Activated effector memory CD4-positive, alpha-beta T cell treated with anti-CD3 and anti-CD28 coated beads, Interleukin-2, amount 50 U/mL, for 16 hours (primary cell): ENCODE data around the gene NPAS2.

Source experiments
- DNase-seq: peaks from one replicate; pipeline ENCODE4 v3.0.0-alpha.2; 2020

Gene NPAS2

DNA sequence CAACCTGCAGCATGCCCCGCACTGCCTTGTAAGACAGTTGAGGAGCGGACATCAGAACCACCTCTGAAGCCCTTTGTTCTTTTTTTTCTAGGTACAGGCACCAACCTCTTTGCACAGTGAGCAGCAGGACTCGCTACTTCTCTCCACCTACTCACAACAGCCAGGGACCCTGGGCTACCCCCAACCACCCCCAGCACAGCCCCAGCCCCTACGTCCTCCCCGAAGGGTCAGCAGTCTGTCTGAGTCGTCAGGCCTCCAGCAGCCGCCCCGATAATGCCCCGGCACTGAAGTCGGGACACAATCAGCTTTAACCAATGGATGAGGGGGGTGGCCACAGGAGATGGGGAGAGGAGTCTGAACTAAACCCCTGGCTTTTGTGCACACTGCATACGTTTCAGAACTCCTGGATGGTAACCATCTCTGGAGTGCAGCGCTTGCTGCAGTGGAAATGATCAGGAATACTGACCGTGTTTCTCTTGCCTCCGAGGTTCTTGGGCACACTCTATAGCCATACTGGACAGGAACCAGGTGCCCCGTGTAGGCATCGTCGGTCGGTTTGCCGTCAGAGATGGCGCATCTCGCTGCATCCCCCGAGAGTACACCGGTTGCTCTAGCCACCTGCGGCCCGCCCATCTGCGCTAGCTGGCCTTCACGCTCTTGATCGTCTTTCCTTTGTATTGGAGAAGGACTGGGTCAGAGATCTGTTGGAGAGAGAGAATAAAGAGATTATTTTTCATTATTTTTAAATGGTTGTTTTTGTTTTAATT, 175.6 kb downstream of the NPAS2 start:
- DNase-seq, result no peak

GRCh38 chr2:100997509-100998234, 177.7 kb downstream of the NPAS2 start:
- DNase-seq, result no peak

GRCh38 chr2:100998235-100998573, 178.3 kb downstream of the NPAS2 start:
- no peak for DNase-seq

- no peak for DNase-seq
Observed at GRCh38 chr2:100999995-101000394, 180.1 kb downstream of the NPAS2 start.

- DNase-seq, result peak; percentile 98
Observed at GRCh38 chr2:101001691-101002561, 182.0 kb downstream of the NPAS2 start, which contains the start of gene RPL31. Gene RPL31, plus strand, starts transcription at chr2:101002289. Its CDS starts 413 bp downstream, at chr2:101002702.

DNA sequence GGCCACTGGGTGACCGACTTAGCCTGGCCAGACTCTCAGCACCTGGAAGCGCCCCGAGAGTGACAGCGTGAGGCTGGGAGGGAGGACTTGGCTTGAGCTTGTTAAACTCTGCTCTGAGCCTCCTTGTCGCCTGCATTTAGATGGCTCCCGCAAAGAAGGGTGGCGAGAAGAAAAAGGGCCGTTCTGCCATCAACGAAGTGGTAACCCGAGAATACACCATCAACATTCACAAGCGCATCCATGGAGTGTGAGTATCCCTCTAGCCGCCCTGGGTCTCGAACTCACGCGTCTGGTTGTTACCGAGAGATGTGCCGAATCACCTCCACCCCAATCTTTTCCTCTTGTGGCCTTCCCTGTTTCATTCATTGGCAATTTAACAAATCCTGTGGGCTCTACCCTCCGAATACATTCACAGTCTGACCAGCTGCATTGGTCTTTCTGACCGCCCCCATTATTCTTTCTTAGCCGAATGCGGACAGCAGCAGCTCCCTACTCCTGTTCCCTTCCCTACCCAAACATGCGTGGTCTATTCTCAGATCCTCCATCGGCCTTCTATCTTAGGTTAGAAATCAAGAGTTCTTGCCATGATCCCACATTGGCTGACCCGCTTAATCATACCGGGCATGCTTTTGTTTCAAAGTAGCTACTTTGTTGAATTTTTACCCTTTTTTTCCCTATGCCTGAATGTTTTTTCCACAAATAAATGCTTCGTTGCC, 182.8 kb downstream of the NPAS2 start:
- no peak for DNase-seq

GRCh38 chr2:101003278-101003775, 183.4 kb downstream of the NPAS2 start:
- DNase-seq, result no peak

- no peak for DNase-seq
Observed at GRCh38 chr2:101004620-101005325, 184.8 kb downstream of the NPAS2 start.

GRCh38 chr2:101006065-101006715, 186.3 kb downstream of the NPAS2 start:
- DNase-seq, result no peak

DNA sequence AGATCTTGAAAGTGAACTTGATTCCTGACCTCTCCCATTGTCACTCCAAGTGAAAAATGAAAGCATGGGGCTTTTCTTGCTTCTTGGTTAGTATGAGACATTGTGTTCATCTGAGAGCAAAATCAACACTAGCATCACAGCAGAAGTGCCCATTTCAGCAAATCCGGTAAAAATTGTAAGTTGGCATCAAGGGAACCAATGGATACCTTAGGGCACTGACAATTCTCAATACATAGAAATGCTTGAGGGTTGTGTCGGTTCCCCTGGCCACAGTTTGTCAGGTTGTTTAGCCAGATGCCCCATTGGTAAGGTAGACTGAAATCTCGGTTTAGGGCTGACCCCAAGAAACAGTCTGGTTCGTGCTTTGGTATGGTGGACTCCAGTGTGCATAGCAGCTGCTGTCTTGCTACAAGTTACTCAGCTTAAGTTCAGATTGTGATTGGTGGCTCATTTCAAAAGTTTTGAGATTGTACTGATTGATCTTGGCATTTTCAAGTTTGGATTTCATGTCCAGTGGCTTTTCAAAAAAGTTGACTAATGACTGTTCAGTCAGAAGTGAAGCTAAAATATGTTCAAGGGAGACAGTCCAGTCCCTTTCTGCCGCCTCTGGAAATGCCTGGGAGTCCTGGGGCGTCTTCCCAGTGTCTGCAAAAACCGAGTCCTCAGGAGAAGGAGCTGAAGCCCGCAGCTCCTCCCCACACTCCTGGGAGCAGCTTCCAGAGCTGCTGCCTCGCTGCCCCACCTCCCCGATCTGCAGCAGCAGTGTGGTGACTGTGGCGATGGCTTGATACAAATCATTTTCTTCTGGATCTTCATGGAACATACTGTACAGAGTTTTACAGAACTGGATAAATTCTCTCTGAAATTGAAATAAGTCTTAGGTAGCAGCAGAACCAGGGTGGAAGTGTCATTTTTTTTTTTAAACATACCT, 187.7 kb downstream of the NPAS2 start:
- DNase-seq, result no peak

DNA sequence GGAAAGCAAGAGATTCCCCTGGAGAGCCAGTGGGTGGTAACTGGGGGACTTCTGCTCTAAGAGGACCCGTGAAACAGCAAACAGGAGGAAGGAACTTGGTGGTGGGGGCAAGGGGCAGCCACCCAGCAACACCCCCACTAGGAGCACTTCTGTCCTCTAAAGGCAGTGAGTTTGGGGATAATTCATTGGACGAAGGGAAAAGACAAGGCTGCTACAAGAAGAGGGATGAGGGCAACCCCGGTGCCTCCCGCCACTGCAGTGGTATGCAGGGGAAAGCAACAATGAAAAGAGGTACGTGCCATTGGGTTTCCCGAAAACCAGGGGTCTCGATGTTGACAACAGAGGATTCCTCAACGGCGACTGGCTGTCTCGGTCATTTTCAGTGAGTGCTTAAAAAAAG, 191.2 kb downstream of the NPAS2 start:
- DNase-seq, result peak; percentile 61

- DNase-seq, result no peak
Observed at GRCh38 chr2:101012054-101012705, 192.2 kb downstream of the NPAS2 start.

DNA sequence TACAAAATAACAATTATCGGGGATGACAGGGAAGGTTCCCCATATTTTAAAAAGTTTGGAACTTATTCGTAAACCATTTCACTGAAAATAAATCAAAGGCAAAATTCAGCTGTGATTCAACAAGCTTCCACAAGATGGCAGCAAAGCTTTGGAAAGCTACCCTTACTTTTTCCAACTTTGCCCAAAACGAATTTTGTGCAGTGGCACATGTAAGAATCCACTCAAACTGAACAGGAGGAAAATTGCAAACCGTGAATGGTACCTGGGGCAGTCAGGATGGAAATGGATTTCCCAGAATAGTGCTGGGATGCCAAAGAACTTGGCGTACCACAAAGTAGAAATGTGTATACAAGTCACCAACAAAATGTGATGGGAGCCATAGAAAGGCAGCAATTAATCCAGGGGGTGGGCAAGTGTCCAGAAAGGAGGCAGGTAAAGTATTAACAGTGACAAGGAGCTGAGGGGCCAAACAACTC, 192.8 kb downstream of the NPAS2 start:
- no peak for DNase-seq

DNA sequence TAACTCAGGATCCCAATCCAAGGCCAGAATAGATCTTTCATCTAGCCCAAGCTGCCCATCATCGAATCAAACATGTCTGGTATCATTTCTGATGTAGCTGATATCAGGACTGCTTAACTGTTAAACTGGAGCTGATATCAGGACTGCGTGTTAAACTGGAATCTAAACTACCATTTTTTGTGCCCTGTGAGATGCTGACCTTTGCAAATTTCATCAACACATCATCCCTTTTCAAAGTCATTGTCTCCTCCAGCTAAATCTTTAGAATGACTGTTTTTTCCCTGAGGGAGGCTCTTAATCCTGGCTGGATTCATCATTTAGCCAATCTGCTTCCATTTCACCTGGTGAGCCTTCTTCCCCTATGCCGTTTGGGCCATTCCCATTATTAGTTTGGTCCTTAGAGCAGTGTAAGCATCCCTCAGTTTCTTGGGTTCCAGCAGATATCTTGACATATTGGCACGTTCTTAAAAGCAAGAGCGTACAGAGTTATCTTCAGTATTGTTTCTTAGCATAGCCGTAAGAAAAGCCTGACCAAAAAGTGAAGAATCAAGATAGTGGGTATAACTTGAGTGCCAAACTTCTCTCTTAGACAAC, 194.4 kb downstream of the NPAS2 start:
- DNase-seq, result no peak

DNA sequence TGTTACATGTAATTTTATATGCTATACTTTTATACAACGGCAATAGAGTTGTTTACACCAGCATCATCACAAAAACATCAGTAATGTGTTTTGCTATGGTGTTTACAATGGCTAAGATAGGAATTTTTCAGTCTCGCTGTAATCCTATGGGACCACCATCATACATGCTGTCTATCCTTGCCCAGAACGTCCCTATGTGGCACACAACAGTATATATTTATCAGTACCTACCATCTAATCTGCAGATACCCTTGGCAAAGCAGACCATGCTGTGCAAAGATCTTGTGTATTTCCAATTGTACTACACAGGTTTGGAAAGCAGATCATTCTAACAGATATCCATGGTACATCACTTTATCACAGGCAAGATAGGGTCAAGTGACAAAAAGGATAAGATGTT, 197.4 kb downstream of the NPAS2 start:
- DNase-seq, result no peak

DNA sequence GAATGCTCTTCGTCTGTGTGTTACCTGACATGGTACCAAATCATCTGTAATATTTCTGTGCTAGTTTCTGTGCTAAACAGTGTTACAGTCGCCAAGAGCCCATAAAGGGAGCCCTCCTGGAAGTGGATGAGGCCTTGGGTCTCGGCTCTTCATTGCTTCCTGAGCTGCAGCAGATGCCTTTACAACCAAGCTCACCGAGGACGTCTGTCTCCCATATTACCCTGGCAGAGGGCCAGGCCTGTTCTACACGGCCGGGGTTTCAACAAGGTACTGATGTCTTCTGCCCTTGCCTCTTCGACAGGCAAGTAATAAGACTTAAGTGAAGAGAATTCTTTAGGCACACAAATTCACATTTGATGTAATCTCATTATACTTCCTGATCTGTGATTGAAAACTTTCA, 199.0 kb downstream of the NPAS2 start:
- DNase-seq, result no peak

DNA sequence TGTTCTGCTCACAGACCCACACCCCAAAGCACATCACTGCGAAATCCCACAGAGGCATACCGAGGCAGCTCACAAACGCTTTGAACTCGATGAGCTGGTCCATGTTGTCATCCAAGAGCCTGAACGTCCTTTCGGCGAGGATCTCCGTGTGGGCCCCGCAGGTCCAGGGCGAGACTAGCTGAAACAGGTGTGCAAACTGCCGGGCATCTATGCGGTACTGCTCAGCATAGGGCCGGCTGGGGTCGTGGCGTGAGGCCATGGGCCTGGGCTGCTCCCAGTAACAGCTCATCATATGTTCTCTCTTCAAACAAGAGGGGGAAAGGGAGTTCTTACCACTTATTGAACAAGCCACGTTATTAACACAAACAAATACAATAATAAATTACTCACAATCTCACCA, 202.3 kb downstream of the NPAS2 start:
- no peak for DNase-seq

DNA sequence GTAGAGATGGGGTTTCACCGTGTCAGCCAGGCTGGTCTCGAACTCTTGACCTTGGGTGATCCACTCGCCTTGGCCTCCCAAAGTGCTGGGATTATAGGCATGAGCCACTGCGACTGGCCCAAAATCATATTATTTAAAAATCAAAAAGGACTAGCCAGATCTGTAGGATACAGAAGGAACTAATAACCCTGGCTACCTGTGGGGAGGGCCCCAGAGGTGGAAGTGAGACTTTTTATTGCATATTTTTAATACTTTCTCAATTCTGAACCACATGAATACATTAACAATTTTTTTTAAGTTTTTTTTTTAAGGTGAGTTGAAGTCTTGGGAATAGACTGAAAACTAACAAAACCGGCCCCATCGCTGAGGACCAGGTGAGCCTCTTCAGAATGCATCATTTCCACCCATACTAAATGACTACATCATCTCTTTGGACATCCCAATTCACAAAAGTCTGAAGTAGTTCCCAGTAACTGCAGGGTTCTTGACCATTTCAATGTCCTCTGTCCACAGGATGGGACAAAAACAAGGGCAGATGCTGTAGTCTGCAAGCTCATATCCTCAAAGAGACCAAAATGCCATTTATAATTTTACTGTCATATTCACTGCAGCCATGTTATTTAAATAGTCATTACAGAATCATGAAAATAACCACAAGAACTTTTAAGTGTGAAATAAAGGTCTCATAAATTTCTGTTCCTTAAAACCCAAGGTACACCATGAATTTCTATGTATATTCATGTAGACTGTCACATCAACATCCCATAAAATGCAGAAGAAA, 203.6 kb downstream of the NPAS2 start:
- no peak for DNase-seq
